ENCODE results near the gene ZNF627. TPM values are rescaled to one million over a fixed set of nuclear protein-coding genes. Genes with fewer than 3 reads are reported as not detected.
"Not testable (repeated sequence)": the region's sequence is repeated elsewhere in the genome, so short reads cannot be mapped to it uniquely, and the experiment has no call there.

Gene ZNF627
- total RNA-seq, 1 donor = 20.3 TPM

- Histone ChIP-seq H3K27me3 (ENCODE audit: insufficient read depth, low read length) (no peaks in the 10 kb centered on the region), H3K36me3 (ENCODE audit: insufficient read depth, low read length) (peaks cover 4% of the 10 kb centered on the region), H3K4me3 (ENCODE audit: insufficient read depth, low read length) (no peak overlapping the region), H3K9me3 (ENCODE audit: low read depth, low read length) (no peaks in the 10 kb centered on the region), H3K4me2 (ENCODE audit: insufficient read depth, low read length) (no peak overlapping the region), H3K27ac (ENCODE audit: low read depth, low read length) (no peak overlapping the region), H3K79me2 (ENCODE audit: insufficient read depth, low read length) (peaks cover 19% of the 10 kb centered on the region), H3K4me1 (ENCODE audit: insufficient read depth, low read length) (peaks cover 8% of the 10 kb centered on the region), H2AFZ (ENCODE audit: low read length) (no peak overlapping the region), H4K20me1 (ENCODE audit: insufficient read depth, low read length) (peaks cover 9% of the 10 kb centered on the region)
- no peak for TF ChIP-seq CTCF (IDR thresholded peaks at IDR 0.05; ENCODE audit: extremely low read depth, low read depth, low read length)
- DNase-seq (ENCODE audit: insufficient read length, low spot score, missing footprints) = no peak
These were observed 3.2 kb upstream of the ZNF627 start for GRCh38 chr19:11594084-11594483.

GRCh38 chr19:11596156-11596555 lies 1.1 kb upstream of the ZNF627 start:
- peaks cover 39% of the 10 kb centered on the region for H3K79me2 ChIP-seq (ENCODE audit: insufficient read depth, low read length)
- H3K4me2 ChIP-seq (ENCODE audit: insufficient read depth, low read length) = no peak overlapping the region
- peaks cover 4% of the 10 kb centered on the region for H3K36me3 ChIP-seq (ENCODE audit: insufficient read depth, low read length)
- DNase-seq (ENCODE audit: insufficient read length, low spot score, missing footprints) = no peak
- H3K4me1 ChIP-seq (ENCODE audit: insufficient read depth, low read length) = peaks cover 8% of the 10 kb centered on the region
- no peak overlapping the region for H3K27ac ChIP-seq (ENCODE audit: low read depth, low read length)
- H3K9me3 ChIP-seq (ENCODE audit: low read depth, low read length) = no peaks in the 10 kb centered on the region
- no peak for TF ChIP-seq CTCF (IDR thresholded peaks at IDR 0.05; ENCODE audit: extremely low read depth, low read depth, low read length)
- no peak overlapping the region for H3K4me3 ChIP-seq (ENCODE audit: insufficient read depth, low read length)
- H3K27me3 ChIP-seq (ENCODE audit: insufficient read depth, low read length) = no peaks in the 10 kb centered on the region
- H2AFZ ChIP-seq (ENCODE audit: low read length) = no peak overlapping the region
- peaks cover 9% of the 10 kb centered on the region for H4K20me1 ChIP-seq (ENCODE audit: insufficient read depth, low read length)

GRCh38 chr19:11598103-11598483 lies 810 bp downstream of the ZNF627 start:
- no peak for DNase-seq (ENCODE audit: insufficient read length, low spot score, missing footprints)
- H3K27me3 ChIP-seq (ENCODE audit: insufficient read depth, low read length) = no peaks in the 10 kb centered on the region
- TF ChIP-seq CTCF (IDR thresholded peaks at IDR 0.05; ENCODE audit: extremely low read depth, low read depth, low read length) = no peak
- H3K9me3 ChIP-seq (ENCODE audit: low read depth, low read length) = no peaks in the 10 kb centered on the region
- H3K79me2 ChIP-seq (ENCODE audit: insufficient read depth, low read length) = peaks cover 57% of the 10 kb centered on the region
- H3K36me3 ChIP-seq (ENCODE audit: insufficient read depth, low read length) = peaks cover 14% of the 10 kb centered on the region
- H4K20me1 ChIP-seq (ENCODE audit: insufficient read depth, low read length) = peaks cover 21% of the 10 kb centered on the region
- peak overlapping the region; percentile 87 for H3K4me2 ChIP-seq (ENCODE audit: insufficient read depth, low read length)
- H2AFZ ChIP-seq (ENCODE audit: low read length) = peak overlapping the region; percentile 95
- peak overlapping the region; percentile 97 for H3K27ac ChIP-seq (ENCODE audit: low read depth, low read length)
- H3K4me1 ChIP-seq (ENCODE audit: insufficient read depth, low read length) = peaks cover 8% of the 10 kb centered on the region
- H3K4me3 ChIP-seq (ENCODE audit: insufficient read depth, low read length) = peak overlapping the region; percentile 99

- H3K4me2 ChIP-seq (ENCODE audit: insufficient read depth, low read length) = peak overlapping the region; percentile 87
- H3K27me3 ChIP-seq (ENCODE audit: insufficient read depth, low read length) = no peaks in the 10 kb centered on the region
These were observed 1.5 kb downstream of the ZNF627 start for GRCh38 chr19:11598746-11599145.

GRCh38 chr19:11599704-11600103 lies 2.4 kb downstream of the ZNF627 start:
- not testable (repeated sequence) for H2AFZ ChIP-seq (ENCODE audit: low read length); H3K9me3 ChIP-seq (ENCODE audit: low read depth, low read length); H3K4me2 ChIP-seq (ENCODE audit: insufficient read depth, low read length); H3K27ac ChIP-seq (ENCODE audit: low read depth, low read length); H3K27me3 ChIP-seq (ENCODE audit: insufficient read depth, low read length); H3K4me1 ChIP-seq (ENCODE audit: insufficient read depth, low read length); DNase-seq (ENCODE audit: insufficient read length, low spot score, missing footprints); H3K4me3 ChIP-seq (ENCODE audit: insufficient read depth, low read length)
- H3K79me2 ChIP-seq (ENCODE audit: insufficient read depth, low read length) = peaks cover 68% of the 10 kb centered on the region
- peaks cover 25% of the 10 kb centered on the region for H3K36me3 ChIP-seq (ENCODE audit: insufficient read depth, low read length)
- peaks cover 34% of the 10 kb centered on the region for H4K20me1 ChIP-seq (ENCODE audit: insufficient read depth, low read length)

More at GRCh38 chr19:11598746-11599145, 1.5 kb downstream of the ZNF627 start:
- Histone ChIP-seq H2AFZ (ENCODE audit: low read length) (no peak overlapping the region), H3K9me3 (ENCODE audit: low read depth, low read length) (no peaks in the 10 kb centered on the region), H3K4me1 (ENCODE audit: insufficient read depth, low read length) (peaks cover 8% of the 10 kb centered on the region), H3K27ac (ENCODE audit: low read depth, low read length) (no peak overlapping the region), H4K20me1 (ENCODE audit: insufficient read depth, low read length) (peaks cover 25% of the 10 kb centered on the region), H3K36me3 (ENCODE audit: insufficient read depth, low read length) (peaks cover 15% of the 10 kb centered on the region), H3K4me3 (ENCODE audit: insufficient read depth, low read length) (no peak overlapping the region), H3K79me2 (ENCODE audit: insufficient read depth, low read length) (peaks cover 60% of the 10 kb centered on the region)
- no peak for DNase-seq (ENCODE audit: insufficient read length, low spot score, missing footprints)
- TF ChIP-seq CTCF (IDR thresholded peaks at IDR 0.05; ENCODE audit: extremely low read depth, low read depth, low read length) = no peak

Data from osteoblast (primary cell).